WTC11 (cell line): ENCODE measurements around the gene SLC25A21. TPM values are rescaled to one million over a fixed set of nuclear protein-coding genes. Genes with fewer than 3 reads are reported as not detected.

Experiments
- ATAC-seq: fragments of 200-7000 bp; cut with Tn5 transposase; 2 replicates; pipeline ENCODE4 v1.10.0; 2021; ENCODE audit warnings: mild to moderate bottlenecking, moderate library complexity
- CTCF ChIA-PET: fragments of 300-600 bp; sonication (Branson Sonifier 250); formaldehyde crosslinking; loops from one replicate; lab custom pipeline; 2021; ENCODE audit warnings: antibody characterized with exemption; lab: Charles Lee
- POLR2A ChIA-PET: fragments of 350-600 bp; sonication (Branson Sonifier 250); formaldehyde crosslinking; loops from one replicate; lab custom pipeline; 2021; ENCODE audit warnings: antibody characterized with exemption; lab: Charles Lee
- DNase-seq: peaks from one replicate; pipeline ENCODE4 v3.0.0; 2021; ENCODE audit warnings: low spot score
- H3K27ac Mint-ChIP-seq: 2 replicates; pipeline ENCODE4 v1.8.0; 2021; ENCODE audit warnings: mixed read lengths
- H3K27me3 Mint-ChIP-seq: 2 replicates; pipeline ENCODE4 v1.8.0; 2021; ENCODE audit warnings: low read depth, mild to moderate bottlenecking, moderate library complexity, mixed read lengths
- H3K36me3 Mint-ChIP-seq: 2 replicates; pipeline ENCODE4 v1.8.0; 2021; ENCODE audit warnings: mixed read lengths
- H3K4me1 Mint-ChIP-seq: 2 replicates; pipeline ENCODE4 v1.8.0; 2022; ENCODE audit warnings: mixed read lengths
- H3K4me3 Mint-ChIP-seq: 2 replicates; pipeline ENCODE4 v1.8.0; 2021; ENCODE audit warnings: mild to moderate bottlenecking, moderate library complexity, mixed read lengths
- H3K9me3 Mint-ChIP-seq: 2 replicates; pipeline ENCODE4 v1.8.0; 2021; ENCODE audit warnings: mixed read lengths
- CBFB ChIP-seq: sonication (generic); formaldehyde crosslinking; IDR thresholded peaks from 2 replicates; pipeline ENCODE4 v1.8.1; 2022; ENCODE audit warnings: mild to moderate bottlenecking, low read depth, missing genetic modification reagents
- EMX1 ChIP-seq: fragments of 250-450 bp; sonication (Bioruptor Pico); IDR thresholded peaks from 2 replicates; pipeline ENCODE4 v1.8.0; 2021; ENCODE audit warnings: mild to moderate bottlenecking
- ESRRA ChIP-seq: sonication (generic); formaldehyde crosslinking; IDR thresholded peaks from 2 replicates; pipeline ENCODE4 v1.8.1; 2022; ENCODE audit warnings: mild to moderate bottlenecking, missing genetic modification reagents, borderline replicate concordance
- HMGA2 ChIP-seq: fragments of 250-450 bp; sonication (Bioruptor Pico); IDR thresholded peaks from 2 replicates; pipeline ENCODE4 v1.4.0; 2021; ENCODE audit warnings: mild to moderate bottlenecking, moderate library complexity
- JUN ChIP-seq: sonication (generic); formaldehyde crosslinking; IDR thresholded peaks from 2 replicates; pipeline ENCODE4 v1.8.0; 2023; ENCODE audit warnings: mild to moderate bottlenecking, missing genetic modification reagents
- NFATC4 ChIP-seq: fragments of 250-450 bp; sonication (Bioruptor Pico); IDR thresholded peaks from 2 replicates; pipeline ENCODE4 v1.9.0; 2021; ENCODE audit warnings: mild to moderate bottlenecking
- NR2C2 ChIP-seq: sonication (generic); formaldehyde crosslinking; IDR thresholded peaks from 2 replicates; pipeline ENCODE4 v1.8.0; 2022; ENCODE audit warnings: mild to moderate bottlenecking, missing genetic modification reagents
- TEAD4 ChIP-seq: sonication (generic); formaldehyde crosslinking; IDR thresholded peaks from 2 replicates; pipeline ENCODE4 v1.8.0; 2022; ENCODE audit warnings: mild to moderate bottlenecking, missing genetic modification reagents
- ZBTB21 ChIP-seq: sonication (generic); formaldehyde crosslinking; IDR thresholded peaks from 2 replicates; pipeline ENCODE4 v1.8.1; 2023; ENCODE audit warnings: mild to moderate bottlenecking, missing genetic modification reagents, borderline replicate concordance
- ZNF219 ChIP-seq: sonication (generic); formaldehyde crosslinking; IDR thresholded peaks from 2 replicates; pipeline ENCODE4 v1.8.0; 2023; ENCODE audit warnings: missing genetic modification reagents, mild to moderate bottlenecking, borderline replicate concordance
- ZNF423 ChIP-seq: fragments of 250-450 bp; sonication (Bioruptor Pico); IDR thresholded peaks from 2 replicates; pipeline ENCODE4 v2.1.2; 2022; ENCODE audit warnings: mild to moderate bottlenecking, moderate library complexity
- total RNA-seq: library from RNA; stranded (reverse); gene quantifications from 3 replicates; pipeline ENCODE4 v1.2.3, GENCODE V29; 2021
- TF ChIP-seq, protein P1 (sequence below): fragments of 250-450 bp; sonication (Bioruptor Pico); IDR thresholded peaks from 2 replicates; pipeline ENCODE4 v1.9.0; 2021; ENCODE audit warnings: mild to moderate bottlenecking, borderline replicate concordance
- TF ChIP-seq, protein P2 (sequence below): fragments of 200-600 bp; IDR thresholded peaks from 2 replicates; pipeline ENCODE4 v1.8.0; 2022; ENCODE audit warnings: antibody characterized with exemption
- TF ChIP-seq, protein P3 (sequence below): fragments of 250-450 bp; sonication (Bioruptor Pico); IDR thresholded peaks from 2 replicates; pipeline ENCODE4 v2.1.2; 2022; ENCODE audit warnings: mild to moderate bottlenecking, moderate library complexity
- TF ChIP-seq, protein P4 (sequence below): fragments of 250-450 bp; sonication (Bioruptor Pico); IDR thresholded peaks from 2 replicates; pipeline ENCODE4 v1.9.0; 2021; ENCODE audit warnings: mild to moderate bottlenecking
- TF ChIP-seq, protein P5 (sequence below): sonication (generic); formaldehyde crosslinking; IDR thresholded peaks from 2 replicates; pipeline ENCODE4 v1.8.1; 2023; ENCODE audit warnings: mild to moderate bottlenecking, missing genetic modification reagents
- TF ChIP-seq, protein P6 (sequence below): sonication (generic); formaldehyde crosslinking; IDR thresholded peaks from 2 replicates; pipeline ENCODE4 v1.8.1; 2023; ENCODE audit warnings: mild to moderate bottlenecking, missing genetic modification reagents, borderline replicate concordance

Gene SLC25A21
- total RNA-seq, 1 experiment from 2014 or later = 8.2 TPM

DNA sequence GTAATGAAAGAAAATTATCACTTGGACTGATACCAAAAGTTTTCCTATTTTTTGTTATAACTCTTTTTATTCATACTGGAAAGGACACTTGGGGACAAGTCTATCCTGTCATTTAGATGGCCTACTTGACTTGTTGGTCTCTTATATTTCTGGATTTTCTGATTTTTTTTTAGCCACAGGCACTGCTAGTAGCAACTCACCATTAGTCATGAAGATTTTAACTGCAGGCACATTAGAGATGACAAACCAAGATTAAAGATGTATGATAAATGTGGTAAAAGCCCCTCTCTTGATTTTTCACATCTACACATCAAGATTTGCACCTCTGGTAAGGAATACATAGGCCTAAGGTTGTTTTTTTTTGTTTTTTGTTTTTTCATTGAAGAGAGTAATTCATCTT lies 217.0 kb downstream of the SLC25A21 start (continued):
- TF ChIP-seq ZBTB21 (CRISPR knock-in tag) (no peak), ZNF423 (CRISPR knock-in tag) (no peak), NR2C2 (CRISPR knock-in tag) (no peak), TEAD4 (CRISPR knock-in tag) (no peak), JUN (CRISPR knock-in tag) (no peak)
- TF ChIP-seq, protein P1, sequence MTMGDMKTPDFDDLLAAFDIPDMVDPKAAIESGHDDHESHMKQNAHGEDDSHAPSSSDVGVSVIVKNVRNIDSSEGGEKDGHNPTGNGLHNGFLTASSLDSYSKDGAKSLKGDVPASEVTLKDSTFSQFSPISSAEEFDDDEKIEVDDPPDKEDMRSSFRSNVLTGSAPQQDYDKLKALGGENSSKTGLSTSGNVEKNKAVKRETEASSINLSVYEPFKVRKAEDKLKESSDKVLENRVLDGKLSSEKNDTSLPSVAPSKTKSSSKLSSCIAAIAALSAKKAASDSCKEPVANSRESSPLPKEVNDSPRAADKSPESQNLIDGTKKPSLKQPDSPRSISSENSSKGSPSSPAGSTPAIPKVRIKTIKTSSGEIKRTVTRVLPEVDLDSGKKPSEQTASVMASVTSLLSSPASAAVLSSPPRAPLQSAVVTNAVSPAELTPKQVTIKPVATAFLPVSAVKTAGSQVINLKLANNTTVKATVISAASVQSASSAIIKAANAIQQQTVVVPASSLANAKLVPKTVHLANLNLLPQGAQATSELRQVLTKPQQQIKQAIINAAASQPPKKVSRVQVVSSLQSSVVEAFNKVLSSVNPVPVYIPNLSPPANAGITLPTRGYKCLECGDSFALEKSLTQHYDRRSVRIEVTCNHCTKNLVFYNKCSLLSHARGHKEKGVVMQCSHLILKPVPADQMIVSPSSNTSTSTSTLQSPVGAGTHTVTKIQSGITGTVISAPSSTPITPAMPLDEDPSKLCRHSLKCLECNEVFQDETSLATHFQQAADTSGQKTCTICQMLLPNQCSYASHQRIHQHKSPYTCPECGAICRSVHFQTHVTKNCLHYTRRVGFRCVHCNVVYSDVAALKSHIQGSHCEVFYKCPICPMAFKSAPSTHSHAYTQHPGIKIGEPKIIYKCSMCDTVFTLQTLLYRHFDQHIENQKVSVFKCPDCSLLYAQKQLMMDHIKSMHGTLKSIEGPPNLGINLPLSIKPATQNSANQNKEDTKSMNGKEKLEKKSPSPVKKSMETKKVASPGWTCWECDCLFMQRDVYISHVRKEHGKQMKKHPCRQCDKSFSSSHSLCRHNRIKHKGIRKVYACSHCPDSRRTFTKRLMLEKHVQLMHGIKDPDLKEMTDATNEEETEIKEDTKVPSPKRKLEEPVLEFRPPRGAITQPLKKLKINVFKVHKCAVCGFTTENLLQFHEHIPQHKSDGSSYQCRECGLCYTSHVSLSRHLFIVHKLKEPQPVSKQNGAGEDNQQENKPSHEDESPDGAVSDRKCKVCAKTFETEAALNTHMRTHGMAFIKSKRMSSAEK (CRISPR knock-in tag) = no peak
- TF ChIP-seq, all 79 proteins: peak for 0

DNA sequence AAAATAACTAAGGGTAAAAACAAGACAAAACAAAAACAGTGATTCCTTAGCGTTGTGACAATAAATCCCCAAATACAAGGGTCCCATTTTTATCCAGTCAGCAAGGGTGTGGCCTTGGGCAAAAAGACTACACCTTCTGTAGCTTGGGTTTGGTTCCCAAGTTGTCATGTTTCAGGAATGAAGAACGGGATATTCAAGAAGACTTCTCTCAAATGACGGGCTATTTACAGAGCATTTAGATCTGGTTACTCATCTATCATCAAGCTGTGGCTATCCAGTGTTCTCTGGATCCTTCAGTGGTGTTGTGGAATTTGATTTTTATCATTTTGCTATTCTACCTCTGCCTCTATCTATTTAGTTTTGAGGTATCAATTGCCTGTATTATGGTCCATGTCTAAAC lies 219.7 kb downstream of the SLC25A21 start:
- CTCF ChIA-PET = interaction anchor here (0.9 to 2.7 kb wide), 3 partner anchors 10 to 297 kb away, joined by 3 to 17 read pairs (median 3); no protein-coding TSS in a partner anchor
- no peak overlapping the region for H3K4me3 Mint-ChIP-seq
- no peak for ATAC-seq
- TF ChIP-seq, protein P2, sequence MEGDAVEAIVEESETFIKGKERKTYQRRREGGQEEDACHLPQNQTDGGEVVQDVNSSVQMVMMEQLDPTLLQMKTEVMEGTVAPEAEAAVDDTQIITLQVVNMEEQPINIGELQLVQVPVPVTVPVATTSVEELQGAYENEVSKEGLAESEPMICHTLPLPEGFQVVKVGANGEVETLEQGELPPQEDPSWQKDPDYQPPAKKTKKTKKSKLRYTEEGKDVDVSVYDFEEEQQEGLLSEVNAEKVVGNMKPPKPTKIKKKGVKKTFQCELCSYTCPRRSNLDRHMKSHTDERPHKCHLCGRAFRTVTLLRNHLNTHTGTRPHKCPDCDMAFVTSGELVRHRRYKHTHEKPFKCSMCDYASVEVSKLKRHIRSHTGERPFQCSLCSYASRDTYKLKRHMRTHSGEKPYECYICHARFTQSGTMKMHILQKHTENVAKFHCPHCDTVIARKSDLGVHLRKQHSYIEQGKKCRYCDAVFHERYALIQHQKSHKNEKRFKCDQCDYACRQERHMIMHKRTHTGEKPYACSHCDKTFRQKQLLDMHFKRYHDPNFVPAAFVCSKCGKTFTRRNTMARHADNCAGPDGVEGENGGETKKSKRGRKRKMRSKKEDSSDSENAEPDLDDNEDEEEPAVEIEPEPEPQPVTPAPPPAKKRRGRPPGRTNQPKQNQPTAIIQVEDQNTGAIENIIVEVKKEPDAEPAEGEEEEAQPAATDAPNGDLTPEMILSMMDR = no peak
- TF ChIP-seq CBFB (CRISPR knock-in tag) = no peak
- TF ChIP-seq, protein P3, sequence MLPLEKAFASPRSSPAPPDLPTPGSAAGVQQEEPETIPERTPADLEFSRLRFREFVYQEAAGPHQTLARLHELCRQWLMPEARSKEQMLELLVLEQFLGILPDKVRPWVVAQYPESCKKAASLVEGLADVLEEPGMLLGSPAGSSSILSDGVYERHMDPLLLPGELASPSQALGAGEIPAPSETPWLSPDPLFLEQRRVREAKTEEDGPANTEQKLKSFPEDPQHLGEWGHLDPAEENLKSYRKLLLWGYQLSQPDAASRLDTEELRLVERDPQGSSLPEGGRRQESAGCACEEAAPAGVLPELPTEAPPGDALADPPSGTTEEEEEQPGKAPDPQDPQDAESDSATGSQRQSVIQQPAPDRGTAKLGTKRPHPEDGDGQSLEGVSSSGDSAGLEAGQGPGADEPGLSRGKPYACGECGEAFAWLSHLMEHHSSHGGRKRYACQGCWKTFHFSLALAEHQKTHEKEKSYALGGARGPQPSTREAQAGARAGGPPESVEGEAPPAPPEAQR (CRISPR knock-in tag) = no peak
- TF ChIP-seq EMX1 (CRISPR knock-in tag) = no peak
- TF ChIP-seq, protein P4, sequence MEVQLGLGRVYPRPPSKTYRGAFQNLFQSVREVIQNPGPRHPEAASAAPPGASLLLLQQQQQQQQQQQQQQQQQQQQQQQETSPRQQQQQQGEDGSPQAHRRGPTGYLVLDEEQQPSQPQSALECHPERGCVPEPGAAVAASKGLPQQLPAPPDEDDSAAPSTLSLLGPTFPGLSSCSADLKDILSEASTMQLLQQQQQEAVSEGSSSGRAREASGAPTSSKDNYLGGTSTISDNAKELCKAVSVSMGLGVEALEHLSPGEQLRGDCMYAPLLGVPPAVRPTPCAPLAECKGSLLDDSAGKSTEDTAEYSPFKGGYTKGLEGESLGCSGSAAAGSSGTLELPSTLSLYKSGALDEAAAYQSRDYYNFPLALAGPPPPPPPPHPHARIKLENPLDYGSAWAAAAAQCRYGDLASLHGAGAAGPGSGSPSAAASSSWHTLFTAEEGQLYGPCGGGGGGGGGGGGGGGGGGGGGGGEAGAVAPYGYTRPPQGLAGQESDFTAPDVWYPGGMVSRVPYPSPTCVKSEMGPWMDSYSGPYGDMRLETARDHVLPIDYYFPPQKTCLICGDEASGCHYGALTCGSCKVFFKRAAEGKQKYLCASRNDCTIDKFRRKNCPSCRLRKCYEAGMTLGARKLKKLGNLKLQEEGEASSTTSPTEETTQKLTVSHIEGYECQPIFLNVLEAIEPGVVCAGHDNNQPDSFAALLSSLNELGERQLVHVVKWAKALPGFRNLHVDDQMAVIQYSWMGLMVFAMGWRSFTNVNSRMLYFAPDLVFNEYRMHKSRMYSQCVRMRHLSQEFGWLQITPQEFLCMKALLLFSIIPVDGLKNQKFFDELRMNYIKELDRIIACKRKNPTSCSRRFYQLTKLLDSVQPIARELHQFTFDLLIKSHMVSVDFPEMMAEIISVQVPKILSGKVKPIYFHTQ (CRISPR knock-in tag) = no peak
- TF ChIP-seq ZNF219 (CRISPR knock-in tag) = no peak
- TF ChIP-seq, protein P5, sequence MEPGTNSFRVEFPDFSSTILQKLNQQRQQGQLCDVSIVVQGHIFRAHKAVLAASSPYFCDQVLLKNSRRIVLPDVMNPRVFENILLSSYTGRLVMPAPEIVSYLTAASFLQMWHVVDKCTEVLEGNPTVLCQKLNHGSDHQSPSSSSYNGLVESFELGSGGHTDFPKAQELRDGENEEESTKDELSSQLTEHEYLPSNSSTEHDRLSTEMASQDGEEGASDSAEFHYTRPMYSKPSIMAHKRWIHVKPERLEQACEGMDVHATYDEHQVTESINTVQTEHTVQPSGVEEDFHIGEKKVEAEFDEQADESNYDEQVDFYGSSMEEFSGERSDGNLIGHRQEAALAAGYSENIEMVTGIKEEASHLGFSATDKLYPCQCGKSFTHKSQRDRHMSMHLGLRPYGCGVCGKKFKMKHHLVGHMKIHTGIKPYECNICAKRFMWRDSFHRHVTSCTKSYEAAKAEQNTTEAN = no peak
- no peak for TF ChIP-seq HMGA2 (CRISPR knock-in tag)
- no peak for TF ChIP-seq ESRRA (CRISPR knock-in tag)
- TF ChIP-seq, protein P6, sequence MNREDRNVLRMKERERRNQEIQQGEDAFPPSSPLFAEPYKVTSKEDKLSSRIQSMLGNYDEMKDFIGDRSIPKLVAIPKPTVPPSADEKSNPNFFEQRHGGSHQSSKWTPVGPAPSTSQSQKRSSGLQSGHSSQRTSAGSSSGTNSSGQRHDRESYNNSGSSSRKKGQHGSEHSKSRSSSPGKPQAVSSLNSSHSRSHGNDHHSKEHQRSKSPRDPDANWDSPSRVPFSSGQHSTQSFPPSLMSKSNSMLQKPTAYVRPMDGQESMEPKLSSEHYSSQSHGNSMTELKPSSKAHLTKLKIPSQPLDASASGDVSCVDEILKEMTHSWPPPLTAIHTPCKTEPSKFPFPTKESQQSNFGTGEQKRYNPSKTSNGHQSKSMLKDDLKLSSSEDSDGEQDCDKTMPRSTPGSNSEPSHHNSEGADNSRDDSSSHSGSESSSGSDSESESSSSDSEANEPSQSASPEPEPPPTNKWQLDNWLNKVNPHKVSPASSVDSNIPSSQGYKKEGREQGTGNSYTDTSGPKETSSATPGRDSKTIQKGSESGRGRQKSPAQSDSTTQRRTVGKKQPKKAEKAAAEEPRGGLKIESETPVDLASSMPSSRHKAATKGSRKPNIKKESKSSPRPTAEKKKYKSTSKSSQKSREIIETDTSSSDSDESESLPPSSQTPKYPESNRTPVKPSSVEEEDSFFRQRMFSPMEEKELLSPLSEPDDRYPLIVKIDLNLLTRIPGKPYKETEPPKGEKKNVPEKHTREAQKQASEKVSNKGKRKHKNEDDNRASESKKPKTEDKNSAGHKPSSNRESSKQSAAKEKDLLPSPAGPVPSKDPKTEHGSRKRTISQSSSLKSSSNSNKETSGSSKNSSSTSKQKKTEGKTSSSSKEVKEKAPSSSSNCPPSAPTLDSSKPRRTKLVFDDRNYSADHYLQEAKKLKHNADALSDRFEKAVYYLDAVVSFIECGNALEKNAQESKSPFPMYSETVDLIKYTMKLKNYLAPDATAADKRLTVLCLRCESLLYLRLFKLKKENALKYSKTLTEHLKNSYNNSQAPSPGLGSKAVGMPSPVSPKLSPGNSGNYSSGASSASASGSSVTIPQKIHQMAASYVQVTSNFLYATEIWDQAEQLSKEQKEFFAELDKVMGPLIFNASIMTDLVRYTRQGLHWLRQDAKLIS = no peak
- TF ChIP-seq NFATC4 = no peak

More for the DNA sequence above, 219.7 kb downstream of the SLC25A21 start:
- Mint-ChIP-seq H3K27ac (no peak overlapping the region), H3K36me3 (no peaks in the 10 kb centered on the region), H3K4me1 (peaks cover 32% of the 10 kb centered on the region), H3K9me3 (no peaks in the 10 kb centered on the region), H3K27me3 (no peaks in the 10 kb centered on the region)
- no peak for DNase-seq
- POLR2A ChIA-PET = no interaction called here
